ENCODE measurements around the gene BPIFB2.
"Not testable (repeated sequence)": the region's sequence is repeated elsewhere in the genome, so short reads cannot be mapped to it uniquely, and the experiment has no call there.

Gene BPIFB2

DNA sequence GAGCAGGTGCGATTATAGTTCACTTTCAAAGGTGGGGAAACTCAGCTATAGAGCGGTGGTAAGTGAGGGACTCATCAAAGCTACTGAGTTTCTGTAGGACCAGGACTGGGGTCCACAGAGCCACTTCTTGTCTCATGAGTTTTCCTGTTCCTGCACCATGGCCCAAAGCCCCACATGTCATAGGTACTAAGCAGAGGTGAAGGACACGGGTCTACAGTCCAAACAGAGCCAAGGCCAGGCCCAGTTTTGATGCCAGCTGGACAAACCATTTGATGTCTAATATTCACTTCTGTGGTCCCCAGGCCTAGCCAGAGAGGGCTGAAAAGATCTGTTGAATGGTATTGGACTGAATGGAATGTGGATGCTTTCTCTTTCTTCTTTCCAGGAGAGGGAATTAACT is 34.9 kb downstream of the BPIFB2 start:
- no peak overlapping the region for H3K9ac ChIP-seq (ENCODE audit: low read depth, low read length)
- H3K4me3 ChIP-seq (ENCODE audit: low read length), result no peak overlapping the region
- H3K27me3 ChIP-seq (ENCODE audit: insufficient read depth, low read length), result 0 out of 2 replicates have a peak, but pooled peaks cover 4% of the 10 kb centered on the region
- H3K36me3 ChIP-seq (ENCODE audit: insufficient read depth, low read length), result no peaks in the 10 kb centered on the region
- no peak overlapping the region for H3K27ac ChIP-seq (ENCODE audit: low read depth, low read length)
- no peaks in the 10 kb centered on the region for H3K4me1 ChIP-seq (ENCODE audit: insufficient read depth, low read length)
- peaks cover 12% of the 10 kb centered on the region for H3K9me3 ChIP-seq (ENCODE audit: insufficient read depth, low read depth, low read length)
- WGBS, result 93% methylated on average over 3 of the region's 3 CpGs

DNA sequence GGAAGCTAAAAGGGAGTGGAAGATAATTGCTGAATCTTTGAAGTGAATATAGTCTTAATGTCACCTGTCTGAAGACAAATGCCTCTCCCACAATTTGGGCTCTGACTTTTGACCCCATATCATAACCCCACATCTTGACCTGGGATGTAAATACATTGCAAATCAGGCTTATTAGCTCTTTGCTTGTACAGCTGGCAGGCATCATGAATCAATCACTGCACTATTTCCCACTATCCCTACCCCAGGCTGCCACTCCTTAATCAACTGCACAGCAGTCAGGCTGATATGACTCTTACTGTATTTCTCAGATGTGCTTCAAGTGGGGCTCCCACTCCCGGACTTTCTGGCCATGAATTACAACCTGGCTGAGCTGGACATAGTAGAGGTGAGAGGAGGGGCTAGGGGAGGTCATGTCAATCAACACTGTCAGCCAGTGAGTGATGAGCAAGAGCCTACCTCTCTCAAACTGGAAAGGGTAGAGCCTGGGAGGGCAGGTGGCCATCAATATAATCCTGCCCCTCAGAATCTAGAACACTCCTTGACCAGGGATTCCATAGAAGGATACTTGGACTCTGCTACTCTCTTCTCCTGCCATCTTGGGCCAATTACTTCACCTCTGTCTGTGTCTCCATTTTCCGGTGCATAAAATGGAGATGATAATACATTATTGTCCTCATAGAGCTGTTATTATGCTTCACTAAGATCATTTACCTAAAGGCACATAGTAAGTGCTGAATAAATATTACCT is 35.7 kb downstream of the BPIFB2 start:
- Histone ChIP-seq H3K36me3 (ENCODE audit: insufficient read depth, low read length) (no peaks in the 10 kb centered on the region), H3K27me3 (ENCODE audit: insufficient read depth, low read length) (no peaks in the 10 kb centered on the region), H3K4me3 (ENCODE audit: low read length) (no peak overlapping the region), H3K9ac (ENCODE audit: low read depth, low read length) (no peak overlapping the region), H3K4me1 (ENCODE audit: insufficient read depth, low read length) (no peaks in the 10 kb centered on the region), H3K9me3 (ENCODE audit: insufficient read depth, low read depth, low read length) (peaks cover 12% of the 10 kb centered on the region), H3K27ac (ENCODE audit: low read depth, low read length) (no peak overlapping the region)
- WGBS, result 92% methylated on average over 1 of the region's 2 CpGs

- H3K4me1 ChIP-seq (ENCODE audit: insufficient read depth, low read length), result no peaks in the 10 kb centered on the region
- H3K9ac ChIP-seq (ENCODE audit: low read depth, low read length), result no peak overlapping the region
- H3K27ac ChIP-seq (ENCODE audit: low read depth, low read length), result no peak overlapping the region
- H3K36me3 ChIP-seq (ENCODE audit: insufficient read depth, low read length), result no peaks in the 10 kb centered on the region
- 78% methylated on average over 1 of the region's 1 CpG for WGBS
- no peaks in the 10 kb centered on the region for H3K27me3 ChIP-seq (ENCODE audit: insufficient read depth, low read length)
- no peak overlapping the region for H3K4me3 ChIP-seq (ENCODE audit: low read length)
- H3K9me3 ChIP-seq (ENCODE audit: insufficient read depth, low read depth, low read length), result peaks cover 12% of the 10 kb centered on the region
Measured at GRCh38 chr20:33043731-33044181, 36.3 kb downstream of the BPIFB2 start.

- 88% methylated on average over 15 of the region's 15 CpGs for WGBS
- peaks cover 12% of the 10 kb centered on the region for H3K9me3 ChIP-seq (ENCODE audit: insufficient read depth, low read depth, low read length)
Measured at GRCh38 chr20:33045129-33045721, 37.7 kb downstream of the BPIFB2 start.

DNA sequence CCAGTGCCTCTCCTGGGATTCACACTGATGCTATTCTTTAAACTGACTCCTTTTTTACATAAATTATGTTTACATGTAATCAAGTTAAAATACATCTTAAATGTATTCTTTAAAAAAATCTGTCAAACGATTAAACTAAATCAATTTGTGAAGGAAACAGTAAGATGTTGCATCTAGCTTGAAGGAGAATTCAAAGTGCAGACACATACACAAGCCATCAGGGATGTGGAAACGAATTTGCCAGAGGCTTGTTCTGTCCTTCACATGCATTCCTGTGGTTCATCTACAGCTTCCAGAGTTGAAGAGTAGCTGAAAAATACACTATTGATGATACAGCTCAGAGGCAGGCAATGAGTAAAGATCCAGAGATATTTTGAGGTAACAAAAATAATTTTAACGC is 38.9 kb downstream of the BPIFB2 start:
- Histone ChIP-seq H3K27me3 (ENCODE audit: insufficient read depth, low read length) (no peaks in the 10 kb centered on the region), H3K36me3 (ENCODE audit: insufficient read depth, low read length) (no peaks in the 10 kb centered on the region), H3K4me1 (ENCODE audit: insufficient read depth, low read length) (no peaks in the 10 kb centered on the region), H3K9ac (ENCODE audit: low read depth, low read length) (no peak overlapping the region), H3K4me3 (ENCODE audit: low read length) (no peak overlapping the region), H3K27ac (ENCODE audit: low read depth, low read length) (no peak overlapping the region), H3K9me3 (ENCODE audit: insufficient read depth, low read depth, low read length) (peaks cover 12% of the 10 kb centered on the region)
- WGBS, result 92% methylated on average over 3 of the region's 3 CpGs

More at GRCh38 chr20:33045129-33045721, 37.7 kb downstream of the BPIFB2 start:
- H3K36me3 ChIP-seq (ENCODE audit: insufficient read depth, low read length); H3K4me3 ChIP-seq (ENCODE audit: low read length); H3K4me1 ChIP-seq (ENCODE audit: insufficient read depth, low read length); H3K27ac ChIP-seq (ENCODE audit: low read depth, low read length); H3K9ac ChIP-seq (ENCODE audit: low read depth, low read length); H3K27me3 ChIP-seq (ENCODE audit: insufficient read depth, low read length): not testable (repeated sequence)

DNA sequence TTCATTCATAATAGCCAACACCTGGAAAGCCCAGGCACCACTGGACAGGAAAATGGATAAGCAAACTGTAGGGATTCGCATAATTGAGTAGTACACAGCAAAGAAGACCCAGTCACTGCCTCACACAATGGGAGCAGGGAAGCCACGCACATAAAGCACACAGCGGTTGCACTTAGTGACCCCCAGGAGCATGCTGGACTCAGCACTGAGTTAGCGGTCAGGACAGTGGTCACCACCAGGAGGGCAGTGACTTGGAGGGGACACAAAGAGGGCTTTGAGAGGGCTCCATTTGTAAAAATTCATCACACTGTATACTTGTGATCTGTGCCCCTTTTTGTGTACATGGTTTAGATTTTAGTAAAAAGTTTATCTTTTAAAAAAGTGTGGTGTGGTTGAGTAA is 43.8 kb downstream of the BPIFB2 start:
- Histone ChIP-seq H3K9me3 (ENCODE audit: insufficient read depth, low read depth, low read length) (peaks cover 4% of the 10 kb centered on the region; the same call in 1 of the 2 replicates), H3K9ac (ENCODE audit: low read depth, low read length) (no peak overlapping the region), H3K27me3 (ENCODE audit: insufficient read depth, low read length) (no peaks in the 10 kb centered on the region), H3K4me3 (ENCODE audit: low read length) (no peak overlapping the region), H3K36me3 (ENCODE audit: insufficient read depth, low read length) (no peaks in the 10 kb centered on the region), H3K4me1 (ENCODE audit: insufficient read depth, low read length) (peaks cover 6% of the 10 kb centered on the region; the same call in 1 of the 2 replicates), H3K27ac (ENCODE audit: low read depth, low read length) (no peak overlapping the region)
- WGBS, result 85% methylated on average over 4 of the region's 4 CpGs

DNA sequence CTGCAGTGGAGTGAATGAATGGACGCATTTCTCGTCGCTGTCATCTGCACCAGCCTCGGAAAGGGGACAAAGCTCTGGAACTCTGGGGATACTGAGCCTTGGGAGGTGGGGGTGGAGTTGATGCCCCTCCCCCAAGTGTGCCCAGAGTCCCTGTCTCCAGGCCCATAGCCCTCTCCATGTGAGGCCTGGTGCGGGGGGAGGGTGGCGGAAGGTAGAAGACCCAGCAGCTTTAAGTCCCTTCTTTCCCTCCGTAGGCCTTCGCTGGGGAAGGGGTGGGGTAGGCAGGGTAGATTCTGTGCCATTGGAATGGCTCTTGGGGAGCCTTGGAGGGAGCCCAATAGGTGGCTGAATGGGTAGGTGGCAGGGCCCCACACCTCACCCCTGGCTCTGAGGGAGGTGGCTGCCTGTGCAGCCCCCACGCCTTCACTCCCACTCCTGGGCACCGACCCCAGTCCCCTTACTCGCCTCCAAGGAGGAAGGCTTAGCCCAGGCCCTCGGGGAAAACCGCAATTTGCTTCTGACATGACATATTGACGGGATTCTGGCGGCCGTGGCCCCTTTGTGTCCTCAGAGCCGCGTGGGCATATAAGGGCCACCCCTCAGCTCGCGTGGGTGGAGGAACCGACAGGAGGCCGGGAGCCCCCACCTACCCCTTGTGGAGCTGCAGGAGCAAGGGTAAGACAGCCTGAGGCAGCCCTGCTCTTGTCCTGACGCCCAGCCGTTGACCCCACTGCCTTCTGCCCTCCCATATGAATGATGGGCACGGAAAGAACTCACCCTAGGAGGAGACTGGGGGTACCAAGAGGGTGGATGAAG is 46.0 kb downstream of the BPIFB2 start, which contains the start of gene BPIFB3:
BPIFB3 (plus strand) TSS at position 613 of the 816 bp plus-strand sequence. CDS start 1,533 bp downstream, outside the sequence.
- WGBS, result 84% methylated on average over 25 of the region's 25 CpGs
- H3K36me3 ChIP-seq (ENCODE audit: insufficient read depth, low read length), result no peaks in the 10 kb centered on the region
- H3K4me3 ChIP-seq (ENCODE audit: low read length), result no peak within 1 kb of the TSS
- H3K27ac ChIP-seq (ENCODE audit: low read depth, low read length), result no peak within 1 kb of the TSS
- H3K4me1 ChIP-seq (ENCODE audit: insufficient read depth, low read length), result peaks cover 6% of the 10 kb centered on the region; the same call in 1 of the 2 replicates
- no peaks in the 10 kb centered on the region for H3K27me3 ChIP-seq (ENCODE audit: insufficient read depth, low read length)
- H3K9me3 ChIP-seq (ENCODE audit: insufficient read depth, low read depth, low read length), result no peaks in the 10 kb centered on the region
- H3K9ac ChIP-seq (ENCODE audit: low read depth, low read length), result no peak within 1 kb of the TSS; the same call in 1 of the 2 replicates

DNA sequence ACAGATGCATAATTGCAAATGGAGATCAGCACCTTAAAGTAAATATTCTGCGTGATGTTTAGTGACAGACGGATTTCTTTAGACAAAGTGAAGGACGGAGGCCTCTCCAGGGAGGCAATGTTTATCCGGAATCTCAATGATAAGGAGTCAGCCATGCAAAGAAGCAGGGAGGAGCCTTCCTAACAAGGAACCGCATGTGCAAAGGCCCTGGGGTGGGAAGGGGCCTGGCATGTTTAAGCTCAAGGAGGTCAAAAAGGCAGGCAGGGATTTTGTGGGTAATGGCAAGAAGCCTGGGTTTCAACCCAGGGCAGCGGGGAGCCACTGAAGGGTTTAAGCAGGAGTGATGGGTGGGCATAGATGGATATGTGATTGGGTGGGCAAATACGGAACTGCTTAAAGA is 46.9 kb downstream of the BPIFB2 start:
- H3K27me3 ChIP-seq (ENCODE audit: insufficient read depth, low read length), result no peaks in the 10 kb centered on the region
- no peak overlapping the region for H3K9ac ChIP-seq (ENCODE audit: low read depth, low read length)
- 90% methylated on average over 6 of the region's 7 CpGs for WGBS

GRCh38 chr20:33054791-33055190 is 47.3 kb downstream of the BPIFB2 start:
- Histone ChIP-seq H3K4me3 (ENCODE audit: low read length) (no peak overlapping the region), H3K9ac (ENCODE audit: low read depth, low read length) (no peak overlapping the region), H3K27me3 (ENCODE audit: insufficient read depth, low read length) (no peaks in the 10 kb centered on the region), H3K4me1 (ENCODE audit: insufficient read depth, low read length) (peaks cover 6% of the 10 kb centered on the region; the same call in 1 of the 2 replicates), H3K36me3 (ENCODE audit: insufficient read depth, low read length) (no peaks in the 10 kb centered on the region), H3K27ac (ENCODE audit: low read depth, low read length) (no peak overlapping the region), H3K9me3 (ENCODE audit: insufficient read depth, low read depth, low read length) (no peaks in the 10 kb centered on the region)
- 93% methylated on average over 2 of the region's 2 CpGs for WGBS

More for the DNA sequence above, 46.9 kb downstream of the BPIFB2 start:
- H3K9me3 ChIP-seq (ENCODE audit: insufficient read depth, low read depth, low read length), result no peaks in the 10 kb centered on the region
- H3K27ac ChIP-seq (ENCODE audit: low read depth, low read length), result no peak overlapping the region
- H3K36me3 ChIP-seq (ENCODE audit: insufficient read depth, low read length), result no peaks in the 10 kb centered on the region
- H3K4me3 ChIP-seq (ENCODE audit: low read length), result no peak overlapping the region
- peaks cover 6% of the 10 kb centered on the region; the same call in 1 of the 2 replicates for H3K4me1 ChIP-seq (ENCODE audit: insufficient read depth, low read length)

DNA sequence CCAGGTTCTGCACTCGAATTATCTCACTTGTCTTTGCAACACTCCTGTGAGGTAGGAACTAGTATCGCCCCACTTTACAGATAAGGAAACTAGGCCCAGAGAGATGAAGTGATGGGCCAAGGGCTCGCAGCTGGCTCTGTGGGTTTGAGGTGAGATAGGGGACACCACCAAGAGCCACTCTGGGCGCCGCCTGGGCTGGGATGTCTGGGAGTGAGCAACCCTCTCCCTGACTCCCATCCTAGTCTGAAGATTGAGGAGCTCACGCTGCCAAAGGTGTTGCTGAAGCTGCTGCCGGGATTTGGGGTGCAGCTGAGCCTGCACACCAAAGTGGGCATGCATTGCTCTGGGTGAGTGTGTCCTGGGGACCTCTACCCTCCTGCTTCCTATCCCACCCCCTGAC is 51.6 kb downstream of the BPIFB2 start:
- H3K4me3 ChIP-seq (ENCODE audit: low read length), result no peak overlapping the region
- no peaks in the 10 kb centered on the region for H3K9me3 ChIP-seq (ENCODE audit: insufficient read depth, low read depth, low read length)
- WGBS, result 87% methylated on average over 7 of the region's 7 CpGs
- no peak overlapping the region for H3K27ac ChIP-seq (ENCODE audit: low read depth, low read length)
- no peaks in the 10 kb centered on the region for H3K36me3 ChIP-seq (ENCODE audit: insufficient read depth, low read length)
- no peaks in the 10 kb centered on the region for H3K4me1 ChIP-seq (ENCODE audit: insufficient read depth, low read length)
- no peak overlapping the region for H3K9ac ChIP-seq (ENCODE audit: low read depth, low read length)
- no peaks in the 10 kb centered on the region for H3K27me3 ChIP-seq (ENCODE audit: insufficient read depth, low read length)

Data from HUES64 (cell line).